Endothelial cell of umbilical vein (primary cell): ENCODE data around the gene PCDH9. TPM values are rescaled to one million over a fixed set of nuclear protein-coding genes. Genes with fewer than 3 reads are reported as not detected.

Experiments used
- BruUV-seq: library from RNA; stranded (reverse); fragments of 400-500 nt; replicated peaks from 2 replicates; lab custom pipeline; 2021; lab: Mats Ljungman, UMichigan
- CTCF ChIA-PET: fragments of 300-600, 350-600 bp; sonication (Branson Sonifier 250); formaldehyde crosslinking; loops from one replicate; lab custom pipeline; 2021; ENCODE audit warnings: antibody characterized with exemption, inconsistent platforms; lab: Charles Lee
- POLR2A ChIA-PET: fragments of 300-600, 350-600 bp; sonication (Branson Sonifier 250); formaldehyde crosslinking; loops from one replicate; lab custom pipeline; 2021; ENCODE audit warnings: antibody characterized with exemption, inconsistent platforms; lab: Charles Lee
- DNase-seq: peaks from one replicate; pipeline ENCODE4 v3.0.0-alpha.2; 2011; ENCODE audit warnings: low read depth, low spot score
- FAIRE-seq: peaks from 2 replicates; lab custom pipeline; 2011; peaks lifted over from hg19 to GRCh38; lab: Jason Lieb, UNC
- H2AFZ ChIP-seq: 2 replicates; pipeline ENCODE4 v1.6.0; 2012; ENCODE audit warnings: low read depth, low read length, control low read depth, inconsistent platforms
- H3K27ac ChIP-seq: 2 replicates; pipeline ENCODE4 v1.5.1; 2011; ENCODE audit warnings: low read depth, mild to moderate bottlenecking, control low read depth, low read length, moderate library complexity; ENCODE audit not compliant: insufficient read depth
- H3K27me3 ChIP-seq, 2 experiments: 2 replicates each; pipeline versions ENCODE4 v1.6.0 to v1.6.1; 2011; ENCODE audit warnings: low read length in 2 of 2, mixed read lengths in 1 of 2; ENCODE audit not compliant: control insufficient read depth in 2 of 2, insufficient read depth in 2 of 2
- H3K36me3 ChIP-seq, 2 experiments: 2 replicates in 1 of 2; 3 replicates in 1 of 2; pipeline ENCODE4 v1.5.1; 2011; ENCODE audit warnings: low read length in 2 of 2, mild to moderate bottlenecking in 1 of 2, moderate library complexity in 1 of 2; ENCODE audit not compliant: control insufficient read depth in 2 of 2, insufficient read depth in 2 of 2; ENCODE audit errors: extremely low read depth in 1 of 2
- H3K4me1 ChIP-seq: 3 replicates; pipeline ENCODE4 v1.5.1; 2011; ENCODE audit warnings: mild to moderate bottlenecking, low read length; ENCODE audit not compliant: control insufficient read depth, insufficient read depth; ENCODE audit errors: extremely low read depth
- H3K4me2 ChIP-seq: 2 replicates; pipeline ENCODE4 v1.6.1; 2011; ENCODE audit warnings: low read length, control low read depth, mixed read lengths; ENCODE audit not compliant: insufficient read depth
- H3K4me3 ChIP-seq, 3 experiments: fragments of 200-600 bp in 1 of 3; sonication (generic), shearing (Covaris generic) in 1 of 3; replicated peaks in 1 of 3; 2 replicates each; pipeline ENCODE4 v1.5.1; 2011 to 2016; ENCODE audit warnings: control low read depth in 3 of 3, low read length in 3 of 3, mild to moderate bottlenecking in 2 of 3, inconsistent platforms in 1 of 3, low read depth in 1 of 3, moderate library complexity in 1 of 3; ENCODE audit not compliant: insufficient read depth in 1 of 3
- H3K79me2 ChIP-seq: 2 replicates; pipeline ENCODE4 v1.6.0; 2012; ENCODE audit warnings: low read length, inconsistent platforms; ENCODE audit not compliant: control insufficient read depth, insufficient read depth
- H3K9ac ChIP-seq: replicated peaks from 2 replicates; pipeline ENCODE3; 2011; ENCODE audit warnings: low read length, control low read depth; ENCODE audit not compliant: insufficient read depth; ENCODE audit errors: extremely low read depth
- H3K9me1 ChIP-seq: replicated peaks from 3 replicates; pipeline ENCODE4 v1.6.0; 2011; ENCODE audit warnings: mild to moderate bottlenecking, low read length; ENCODE audit not compliant: control insufficient read depth, insufficient read depth; ENCODE audit errors: extremely low read depth
- H3K9me3 ChIP-seq: replicated peaks from 2 replicates; pipeline ENCODE4 v1.5.1; 2012; ENCODE audit warnings: low read length, inconsistent platforms; ENCODE audit not compliant: control insufficient read depth, insufficient read depth
- H4K20me1 ChIP-seq: replicated peaks from 2 replicates; pipeline ENCODE3; 2011; ENCODE audit warnings: mild to moderate bottlenecking, low read length; ENCODE audit not compliant: control insufficient read depth, insufficient read depth; ENCODE audit errors: extremely low read depth
- EZH2 ChIP-seq: IDR thresholded peaks from 2 replicates; pipeline ENCODE4 v1.6.1; 2012; ENCODE audit warnings: borderline replicate concordance, low read depth, mild to moderate bottlenecking, moderate library complexity, low read length, inconsistent platforms; ENCODE audit not compliant: severe bottlenecking
- FOS ChIP-seq: IDR thresholded peaks from 2 replicates; pipeline ENCODE4 v1.6.1; 2011; ENCODE audit warnings: mild to moderate bottlenecking, low read length, moderate library complexity, borderline replicate concordance; ENCODE audit not compliant: insufficient read depth
- JUN ChIP-seq: IDR thresholded peaks from 2 replicates; pipeline ENCODE4 v1.6.1; 2011; ENCODE audit warnings: borderline replicate concordance, low read depth; ENCODE audit not compliant: insufficient read length, insufficient read depth
- MYC ChIP-seq: IDR thresholded peaks from one replicate; pipeline ENCODE4 v1.6.1; 2011; ENCODE audit warnings: mild to moderate bottlenecking, low read depth, low read length
- POLR2A ChIP-seq: IDR thresholded peaks from 2 replicates; pipeline ENCODE4 v1.6.1; 2012; ENCODE audit warnings: low read depth, mild to moderate bottlenecking, control low read depth, low read length
- POLR2AphosphoS5 ChIP-seq: IDR thresholded peaks from 2 replicates; pipeline ENCODE4 v1.6.1; 2012; ENCODE audit warnings: low read depth, mild to moderate bottlenecking, control low read depth, low read length, moderate library complexity; ENCODE audit not compliant: insufficient read depth
- dilution Hi-C: fragments of 300-500 bp; cut with MboI; formaldehyde crosslinking; loops from one replicate; pipeline ENCODE4 v1.15.0; 2019; ENCODE audit warnings: low sequenced_read_pairs; ENCODE audit not compliant: extremely low pct_ligation_motif_present
- intact Hi-C: fragments of 100-400 bp; cut with micrococcal nuclease; formaldehyde crosslinking; loops from one replicate; pipeline ENCODE4 v1.10.0; 2022
- polyA plus RNA-seq, 4 experiments: library from polyadenylated mRNA; depleted of rRNA in 3 of 4; stranded (reverse) in 3 of 4; unstranded in 1 of 4; fragments of >200 nt; gene quantifications; 2 replicates each; pipeline versions ENCODE4 v1.2.1 to v1.2.3, GENCODE V29; 2011 to 2012; ENCODE audit warnings: missing spikeins in 1 of 4
- total RNA-seq: library from RNA; stranded (reverse); gene quantifications from 2 replicates; pipeline ENCODE4 v1.2.3, GENCODE V29; 2021
- TF ChIP-seq, protein P1 (sequence below), 2 donors: IDR thresholded peaks; 1 replicate in 1 of 2; 2 replicates in 1 of 2; pipeline ENCODE4 v1.5.1; 2011; ENCODE audit warnings: low read length in 2 of 2, mild to moderate bottlenecking in 2 of 2, moderate library complexity in 2 of 2, control low read depth in 1 of 2, inconsistent platforms in 1 of 2, low read depth in 1 of 2; ENCODE audit not compliant: insufficient read depth in 1 of 2; ENCODE audit errors: extremely low read depth in 1 of 2
- TF ChIP-seq, protein P2 (sequence below): IDR thresholded peaks from 2 replicates; pipeline ENCODE4 v1.6.1; 2011; ENCODE audit not compliant: insufficient read depth, insufficient read length

The PCDH9 gene
- total and polyA plus RNA-seq, 2 donors (not counting 3 experiments of a cell fraction or from before 2014, with no cell fraction given): 1.1 to 5.2 TPM

DNA sequence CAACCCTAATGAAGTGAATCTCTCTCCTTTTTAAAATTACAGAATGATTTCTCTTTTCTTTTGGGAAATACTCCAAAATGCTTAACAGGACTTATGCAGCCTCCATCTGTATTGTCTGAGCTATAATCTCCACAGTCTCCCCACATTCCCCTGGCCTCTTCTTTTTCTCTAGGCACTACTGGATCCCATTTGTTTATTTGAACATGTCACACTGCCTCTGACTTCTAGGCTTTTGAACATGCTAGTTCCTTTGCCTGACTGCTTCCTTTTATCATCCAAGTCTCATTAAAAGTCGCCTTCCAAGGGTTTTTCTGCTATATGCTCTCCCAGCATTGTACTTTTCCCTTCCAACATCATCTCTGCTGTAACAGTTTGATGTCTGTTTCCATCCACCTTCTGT, 548.7 kb downstream of the PCDH9 start:
- CTCF ChIA-PET: interaction anchor here (1.0 to 1.3 kb wide), 2 partner anchors 8 to 63 kb away, joined by 3 read pairs; no protein-coding TSS in a partner anchor
- FAIRE-seq (no peak), DNase-seq (no peak)
- Histone ChIP-seq H3K9me1 (no peaks in the 10 kb centered on the region), H2AFZ (peak overlapping the region; percentile 44), H3K9ac (no peak overlapping the region), H3K4me1 (peaks cover 6% of the 10 kb centered on the region), H3K9me3 (peaks cover 2% of the 10 kb centered on the region), H3K27me3 (no peaks in the 10 kb centered on the region), H3K36me3 (no peaks in the 10 kb centered on the region), H3K4me3 (no peak overlapping the region), H3K79me2 (no peaks in the 10 kb centered on the region), H4K20me1 (no peaks in the 10 kb centered on the region), H3K27ac (no peak overlapping the region), H3K4me2 (no peak overlapping the region)
- TF ChIP-seq POLR2A (no peak), MYC (no peak), EZH2 (no peak), JUN (no peak), FOS (no peak), POLR2AphosphoS5 (no peak)
- TF ChIP-seq, protein P1, sequence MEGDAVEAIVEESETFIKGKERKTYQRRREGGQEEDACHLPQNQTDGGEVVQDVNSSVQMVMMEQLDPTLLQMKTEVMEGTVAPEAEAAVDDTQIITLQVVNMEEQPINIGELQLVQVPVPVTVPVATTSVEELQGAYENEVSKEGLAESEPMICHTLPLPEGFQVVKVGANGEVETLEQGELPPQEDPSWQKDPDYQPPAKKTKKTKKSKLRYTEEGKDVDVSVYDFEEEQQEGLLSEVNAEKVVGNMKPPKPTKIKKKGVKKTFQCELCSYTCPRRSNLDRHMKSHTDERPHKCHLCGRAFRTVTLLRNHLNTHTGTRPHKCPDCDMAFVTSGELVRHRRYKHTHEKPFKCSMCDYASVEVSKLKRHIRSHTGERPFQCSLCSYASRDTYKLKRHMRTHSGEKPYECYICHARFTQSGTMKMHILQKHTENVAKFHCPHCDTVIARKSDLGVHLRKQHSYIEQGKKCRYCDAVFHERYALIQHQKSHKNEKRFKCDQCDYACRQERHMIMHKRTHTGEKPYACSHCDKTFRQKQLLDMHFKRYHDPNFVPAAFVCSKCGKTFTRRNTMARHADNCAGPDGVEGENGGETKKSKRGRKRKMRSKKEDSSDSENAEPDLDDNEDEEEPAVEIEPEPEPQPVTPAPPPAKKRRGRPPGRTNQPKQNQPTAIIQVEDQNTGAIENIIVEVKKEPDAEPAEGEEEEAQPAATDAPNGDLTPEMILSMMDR (IDR thresholded peaks at IDR 0.05; ENCODE audit: extremely low read depth in 1 of 2, insufficient read depth in 1 of 2, low read depth in 1 of 2, low read length in 2 of 2): no peak
- TF ChIP-seq, protein P2, sequence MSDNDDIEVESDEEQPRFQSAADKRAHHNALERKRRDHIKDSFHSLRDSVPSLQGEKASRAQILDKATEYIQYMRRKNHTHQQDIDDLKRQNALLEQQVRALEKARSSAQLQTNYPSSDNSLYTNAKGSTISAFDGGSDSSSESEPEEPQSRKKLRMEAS: no peak
- intact Hi-C loops (no loop called here), dilution Hi-C loops (no loop called here)
- POLR2A ChIA-PET: no interaction called here
- no TSS peak for BruUV-seq
